ENCODE results near the gene FBXL13.

DNA sequence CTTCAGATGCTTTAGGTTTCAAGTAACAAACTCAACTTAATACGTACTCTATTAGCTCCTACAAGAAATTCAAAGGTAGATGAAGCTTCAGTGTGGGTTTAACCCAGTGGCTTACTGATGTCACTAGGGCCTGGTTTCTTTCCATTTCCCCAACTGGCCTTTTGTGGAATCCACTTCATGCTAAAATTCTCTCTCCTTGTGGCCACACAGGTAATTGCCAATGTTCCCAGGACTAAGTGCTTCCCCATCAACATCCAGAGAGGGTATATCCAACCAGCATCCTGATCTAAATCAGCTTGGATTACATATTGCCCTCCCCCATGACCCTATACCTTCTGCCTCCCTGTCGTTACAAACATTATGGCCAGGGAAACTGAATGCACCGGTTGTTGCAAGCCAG lies 10.7 kb downstream of the FBXL13 start:
- TF ChIP-seq POLR2A (IDR thresholded peaks at IDR 0.05) (no peak), CTCF (IDR thresholded peaks at IDR 0.05) (no peak)
